HG03196 (cell line): ENCODE results near the gene CPLANE2.

Experiments
- ATAC-seq: cut with Tn5 transposase; IDR thresholded peaks from one replicate; pipeline ENCODE4 v1.9.1; 2021; ENCODE audit not compliant: unreplicated experiment

CPLANE2 gene

DNA sequence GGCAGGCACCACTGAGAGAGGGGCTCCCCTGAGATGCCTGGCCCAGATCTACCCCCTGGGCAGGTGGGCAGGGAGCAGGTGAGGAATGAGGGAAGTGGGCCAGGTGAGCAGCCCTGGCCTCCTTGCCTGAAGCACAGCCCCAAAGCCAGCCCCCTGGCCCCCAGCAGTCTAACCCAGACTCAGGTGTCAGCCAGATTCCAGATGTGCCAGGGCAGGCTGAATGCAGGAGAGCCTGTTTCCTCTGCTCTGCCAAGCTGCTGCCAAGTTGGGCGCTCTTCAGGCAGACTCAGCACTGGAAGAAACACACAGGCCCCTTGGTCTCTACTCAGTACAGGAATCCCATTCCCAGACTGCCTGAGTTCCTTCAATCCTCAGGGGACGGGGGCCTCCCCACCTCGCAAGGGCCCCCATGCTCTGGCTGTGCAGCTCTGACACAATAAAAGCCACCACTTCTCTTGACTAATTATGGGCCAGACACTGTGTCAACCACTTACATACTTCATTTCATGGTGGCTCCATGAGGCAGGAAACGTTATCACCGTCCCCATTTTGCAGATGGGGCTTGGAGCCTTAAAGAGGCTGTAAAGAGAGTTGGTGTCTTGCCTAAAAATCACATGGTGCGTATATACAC, 45.0 kb downstream of the CPLANE2 start:
- ATAC-seq = no peak

DNA sequence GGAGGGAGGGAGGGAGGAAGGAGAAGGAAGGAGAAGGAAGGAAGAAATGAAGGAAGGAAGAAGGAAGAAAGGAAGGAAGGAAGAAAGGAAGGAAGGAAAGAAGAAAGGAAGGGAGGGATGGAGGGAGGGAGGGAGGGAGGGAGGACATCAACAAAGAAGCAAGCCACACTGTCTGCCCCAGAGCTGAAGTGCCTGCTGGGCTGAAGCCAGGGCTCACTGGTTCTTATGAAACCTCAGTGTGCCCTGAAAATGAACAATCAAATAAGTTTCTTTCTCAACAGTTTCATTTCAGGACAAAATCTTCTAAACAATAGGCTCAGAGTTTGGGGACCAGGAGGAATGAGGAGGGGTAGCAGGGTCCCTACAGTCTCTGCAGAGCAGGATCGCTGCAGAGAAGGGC, 45.7 kb downstream of the CPLANE2 start:
- ATAC-seq = no peak

DNA sequence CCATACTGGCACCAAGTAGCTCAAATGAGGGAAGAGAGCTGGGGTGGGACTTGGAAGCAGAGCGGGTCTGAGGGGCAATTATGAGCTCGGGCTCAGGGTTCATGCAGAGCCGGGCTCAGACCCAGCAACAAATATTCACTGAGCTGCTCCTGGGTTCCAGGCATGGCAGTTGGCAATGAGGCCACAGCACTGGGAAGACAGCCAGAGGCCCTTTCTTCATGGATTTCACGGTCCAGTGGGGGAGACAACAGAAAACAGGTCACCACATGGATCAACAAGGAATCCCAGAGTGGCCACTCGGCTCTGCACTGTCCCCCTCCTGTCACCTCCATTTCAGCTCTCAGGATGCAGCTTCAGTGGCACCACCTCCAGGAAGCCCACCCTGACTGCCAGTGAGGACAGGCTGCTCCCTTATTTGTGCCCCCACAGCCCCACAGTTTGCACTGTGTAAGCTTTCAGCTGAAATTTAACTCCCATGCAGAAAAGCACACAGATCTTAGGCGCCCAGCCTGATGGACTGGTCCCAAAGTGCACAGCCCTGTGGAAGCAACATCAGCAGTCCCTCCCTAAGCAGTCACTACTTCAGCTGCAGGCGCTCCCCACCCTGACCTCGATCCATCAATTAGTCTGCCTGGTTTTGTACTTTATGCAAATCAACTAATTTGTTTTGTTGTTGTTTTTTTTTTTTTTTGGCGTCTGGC, 46.9 kb downstream of the CPLANE2 start:
- no peak for ATAC-seq

DNA sequence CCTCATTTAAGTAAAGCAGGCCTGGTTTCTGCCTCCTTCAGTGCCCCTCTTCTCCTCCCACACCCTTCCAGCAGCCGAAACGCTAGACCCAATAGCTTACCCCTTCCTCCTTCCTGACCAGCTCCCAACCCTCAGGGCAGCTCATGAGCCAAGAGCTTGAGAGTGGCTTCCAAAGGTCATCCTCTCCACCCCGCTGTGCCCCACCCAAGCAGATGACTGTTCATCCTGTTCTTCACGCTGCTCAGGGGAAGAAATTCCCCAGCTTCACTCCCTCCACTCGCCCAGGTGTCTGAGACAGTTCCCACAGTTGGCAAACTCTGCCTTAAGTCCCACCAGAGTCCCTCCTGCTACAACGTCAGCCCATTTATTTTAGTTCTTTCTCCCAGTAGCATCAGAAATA, 48.0 kb downstream of the CPLANE2 start:
- ATAC-seq = no peak

DNA sequence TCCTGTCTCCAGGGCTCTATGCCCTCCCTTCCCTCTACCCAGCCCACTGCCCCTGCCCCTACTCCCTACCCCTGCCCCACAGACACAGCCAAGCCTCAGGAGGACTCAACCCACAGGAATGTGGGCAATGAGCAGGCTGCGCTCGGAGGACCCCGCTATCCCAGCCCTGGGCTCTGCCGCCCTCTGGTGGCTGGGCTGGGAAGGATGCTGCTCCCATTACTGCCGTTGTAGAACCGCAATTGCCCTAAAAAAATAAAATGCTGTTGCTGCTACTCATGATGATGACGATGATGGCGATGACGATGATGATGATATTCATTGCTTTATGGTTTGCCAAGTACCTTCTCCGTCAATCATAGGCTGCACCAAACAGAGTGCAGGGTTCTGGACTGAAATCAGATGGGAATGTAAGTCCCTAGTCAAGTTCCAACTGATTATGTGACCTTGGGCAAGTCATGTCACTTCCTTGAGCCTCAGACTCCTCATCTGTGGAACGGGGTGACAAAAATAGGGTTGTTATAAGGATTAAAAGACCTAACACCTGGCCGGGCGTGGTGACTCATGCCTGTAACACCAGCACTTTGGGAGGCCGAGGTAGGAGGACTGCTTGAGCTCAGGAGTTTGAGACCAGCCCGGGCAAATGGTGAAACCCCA, 49.1 kb downstream of the CPLANE2 start:
- ATAC-seq = no peak

DNA sequence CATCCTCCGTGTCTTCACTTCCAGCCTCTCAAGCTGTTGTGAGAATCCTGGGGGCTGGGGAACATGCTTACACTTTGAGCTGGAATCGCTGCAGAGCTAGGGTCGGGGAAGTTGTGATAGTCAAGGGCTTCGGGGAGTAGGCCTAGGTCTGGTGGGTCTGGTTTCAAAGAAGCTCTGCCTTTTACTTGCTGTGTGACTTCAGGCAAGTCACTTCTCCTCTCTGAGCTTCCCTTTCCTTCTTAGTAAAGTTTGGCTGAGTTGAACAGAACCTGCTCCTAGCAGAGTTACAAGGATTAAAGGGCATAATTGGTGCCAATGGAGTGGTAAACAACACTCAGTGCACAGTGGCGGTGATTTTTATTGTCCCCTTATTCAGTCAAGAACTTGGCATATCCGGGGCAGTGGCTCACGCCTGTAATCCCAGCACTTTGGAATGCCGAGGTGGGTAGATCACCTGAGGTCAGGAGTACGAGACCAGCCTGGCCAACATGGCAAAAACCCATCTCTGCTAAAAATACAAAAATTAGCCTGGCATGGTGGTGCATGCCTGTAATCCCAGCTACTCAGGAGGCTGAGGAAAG, 50.2 kb downstream of the CPLANE2 start:
- no peak for ATAC-seq

DNA sequence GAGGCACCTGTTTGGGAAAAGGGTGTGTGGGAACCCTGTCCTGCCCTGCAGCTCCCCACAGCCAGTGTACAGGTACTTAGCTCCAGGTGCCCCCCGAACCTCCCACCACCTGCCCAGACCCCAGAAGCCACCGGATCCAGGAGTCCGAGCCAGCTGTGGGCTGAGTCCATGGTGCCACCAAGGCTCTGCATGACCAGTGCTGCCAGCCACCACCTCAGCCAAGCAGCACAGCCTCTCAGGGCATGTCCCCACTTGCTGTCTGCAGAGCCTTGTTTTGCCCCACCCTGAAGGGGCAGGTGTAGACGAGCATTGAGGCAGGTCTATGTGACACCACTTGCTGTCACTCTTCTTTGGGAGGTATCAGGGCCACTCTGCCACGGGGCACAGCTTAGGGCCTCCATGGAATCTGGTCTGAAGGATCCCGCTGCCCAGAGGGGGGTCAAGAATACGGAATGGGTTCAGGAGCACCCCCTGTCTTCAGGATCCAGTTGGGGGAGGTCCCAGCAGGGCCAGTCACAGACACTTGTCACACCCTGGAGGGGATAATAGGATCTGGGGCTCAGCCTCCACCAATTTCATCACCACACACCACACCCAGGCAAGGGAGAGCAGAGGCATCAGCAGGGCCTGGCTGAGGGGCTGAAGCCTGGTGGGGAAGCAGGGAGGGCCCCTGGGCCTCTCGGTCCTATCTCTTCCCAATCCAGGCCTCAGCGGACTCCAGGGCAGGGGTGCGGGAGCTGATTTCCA, 52.3 kb downstream of the CPLANE2 start:
- ATAC-seq = no peak

DNA sequence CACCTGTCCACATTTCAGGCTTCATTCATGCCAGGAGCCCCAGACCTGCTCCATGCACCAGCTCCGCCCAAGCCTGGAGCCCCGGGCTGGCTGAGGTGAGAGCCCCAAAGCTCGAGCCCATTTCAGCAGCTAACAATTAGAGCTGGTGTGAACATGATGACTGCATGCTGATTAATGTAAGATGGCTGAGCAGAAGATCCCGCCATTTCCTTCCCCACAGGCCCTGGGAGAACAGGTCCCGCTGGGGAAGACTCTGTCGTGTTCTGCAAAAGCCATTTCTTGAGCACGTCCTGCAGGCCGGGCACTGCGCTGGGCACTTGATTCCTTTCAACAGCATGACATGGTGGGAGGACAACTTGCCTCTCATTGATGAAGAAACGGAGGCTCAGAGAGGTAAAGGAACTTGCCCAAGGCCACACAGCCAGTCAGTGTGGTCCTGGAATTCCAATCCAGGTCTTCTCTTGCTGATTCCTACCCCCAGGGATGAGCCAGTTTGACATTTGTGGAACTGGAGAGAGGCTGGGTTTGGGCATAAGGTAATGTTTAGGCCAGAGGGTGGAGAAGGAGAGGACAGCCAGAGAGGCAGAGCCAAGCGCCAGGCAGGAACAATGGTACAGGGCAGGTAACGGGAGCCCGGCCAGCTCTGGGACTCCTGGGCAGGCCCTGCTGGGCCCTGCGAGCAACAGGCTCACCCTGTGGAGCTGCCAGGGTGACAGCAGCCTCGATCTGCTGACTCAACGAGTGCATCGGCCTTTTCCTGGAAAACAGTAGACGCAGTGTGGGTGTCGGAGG, 53.0 kb downstream of the CPLANE2 start:
- ATAC-seq = no peak

DNA sequence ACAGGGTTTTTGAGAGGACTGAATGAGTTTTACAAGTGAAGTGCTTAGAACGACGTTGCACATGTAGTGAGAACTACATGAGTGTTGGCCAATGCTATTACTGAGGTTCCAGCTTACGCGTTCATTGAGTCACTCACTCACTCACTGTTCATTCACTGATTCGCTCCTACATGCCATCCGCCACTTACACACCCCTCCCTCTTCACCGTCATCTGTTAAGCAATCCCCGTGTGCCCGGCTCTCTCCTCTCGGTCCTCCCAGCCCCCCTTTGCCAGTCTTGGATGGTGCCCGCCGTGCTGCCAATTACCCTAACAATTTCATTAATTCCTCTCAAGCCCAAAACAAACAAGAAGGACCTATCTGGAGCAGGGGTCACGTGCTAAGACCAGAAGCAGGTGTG, 53.8 kb downstream of the CPLANE2 start:
- no peak for ATAC-seq

DNA sequence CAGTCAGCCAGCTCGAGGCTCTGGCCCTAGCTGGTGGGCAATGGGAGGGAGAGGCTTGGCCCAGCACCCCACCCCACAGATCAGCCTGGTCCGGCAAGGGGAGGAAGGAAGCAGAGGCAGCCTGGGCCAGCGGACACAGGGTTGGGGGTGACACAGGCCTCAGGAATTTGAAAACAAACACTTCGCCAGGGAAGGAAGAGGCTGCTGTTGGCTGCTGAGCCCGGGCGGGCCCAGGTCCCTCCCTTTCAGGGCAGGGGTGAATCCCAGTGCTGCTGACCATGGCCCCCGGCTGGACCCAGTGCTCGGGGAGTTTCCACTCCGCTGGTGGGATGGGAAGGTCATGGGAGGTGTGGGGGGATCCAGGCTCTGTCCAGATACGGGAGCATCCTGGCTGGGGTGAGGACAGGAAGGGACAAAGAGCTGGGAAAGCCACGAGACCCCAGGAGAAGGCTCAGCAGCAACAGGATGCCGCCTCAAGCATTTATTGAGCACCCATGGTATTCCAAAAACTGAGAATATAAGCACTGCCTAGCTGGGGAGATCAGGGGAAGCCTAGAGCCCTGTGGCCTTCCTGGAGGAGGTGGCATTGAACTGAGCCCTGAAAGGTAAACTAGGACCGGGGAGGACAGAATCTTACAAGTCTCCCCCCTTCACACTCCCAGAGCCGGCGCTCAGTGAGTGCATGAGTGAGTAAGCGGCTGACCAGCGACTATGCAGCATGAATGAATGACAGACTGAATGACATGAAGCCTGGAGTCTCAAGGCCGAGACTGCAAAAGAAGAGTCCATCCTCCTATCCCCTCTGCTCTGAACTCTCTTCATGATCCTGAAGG, 54.9 kb downstream of the CPLANE2 start:
- no peak for ATAC-seq
